Neural progenitor cell (in vitro differentiated cells): ENCODE measurements around the gene WBP2. TPM values are rescaled to one million over a fixed set of nuclear protein-coding genes. Genes with fewer than 3 reads are reported as not detected.

Source experiments
- DNase-seq: peaks from one replicate; pipeline ENCODE4 v3.0.0-alpha.2; 2016; ENCODE audit warnings: low spot score
- H2AFZ ChIP-seq: fragments of 200-600 bp; sonication (generic); replicated peaks from 2 replicates; pipeline ENCODE4 v1.6.1; 2016; ENCODE audit warnings: antibody characterized with exemption
- H3F3A ChIP-seq: fragments of 200-600 bp; sonication (generic); 2 replicates; pipeline ENCODE4 v1.6.1; 2016; ENCODE audit warnings: antibody characterized with exemption, low read depth
- H3K27ac ChIP-seq: fragments of 200-600 bp; sonication (generic); 2 replicates; pipeline ENCODE4 v1.5.1; 2016; ENCODE audit warnings: mild to moderate bottlenecking
- H3K27me3 ChIP-seq: fragments of 200-600 bp; sonication (generic); 2 replicates; pipeline ENCODE4 v1.6.1; 2016; ENCODE audit warnings: mild to moderate bottlenecking, moderate library complexity
- H3K36me3 ChIP-seq: fragments of 200-600 bp; sonication (generic); 2 replicates; pipeline ENCODE4 v1.5.1; 2016
- H3K4me1 ChIP-seq: fragments of 200-600 bp; sonication (generic); 2 replicates; pipeline ENCODE4 v1.6.1; 2016; ENCODE audit warnings: mixed run types
- H3K4me2 ChIP-seq: fragments of 200-600 bp; sonication (generic); 2 replicates; pipeline ENCODE4 v1.6.1; 2016
- H3K4me3 ChIP-seq: fragments of 200-600 bp; sonication (generic); 2 replicates; pipeline ENCODE4 v1.5.1; 2016
- H3K79me2 ChIP-seq: fragments of 200-600 bp; sonication (generic); 2 replicates; pipeline ENCODE4 v1.6.1; 2016; ENCODE audit warnings: low read depth
- H3K9ac ChIP-seq: fragments of 200-600 bp; sonication (generic); 2 replicates; pipeline ENCODE4 v1.6.1; 2016
- H3K9me3 ChIP-seq: fragments of 200-600 bp; sonication (generic); 2 replicates; pipeline ENCODE4 v1.5.1; 2016; ENCODE audit warnings: low read depth
- H4K20me1 ChIP-seq: fragments of 200-600 bp; sonication (generic); 2 replicates; pipeline ENCODE4 v1.6.1; 2016; ENCODE audit warnings: low read depth
- H3K27ac Mint-ChIP-seq: 3 replicates; pipeline ENCODE4 v1.8.0; 2021; ENCODE audit warnings: mixed read lengths
- H3K27me3 Mint-ChIP-seq: 2 replicates; pipeline ENCODE4 v1.8.0; 2022; ENCODE audit warnings: low read depth, mild to moderate bottlenecking, inconsistent platforms, moderate library complexity, mixed read lengths; ENCODE audit not compliant: insufficient read depth
- H3K36me3 Mint-ChIP-seq: 3 replicates; pipeline ENCODE4 v1.8.0; 2021; ENCODE audit warnings: mixed read lengths
- H3K4me1 Mint-ChIP-seq: 3 replicates; pipeline ENCODE4 v1.8.0; 2021; ENCODE audit warnings: mixed read lengths
- H3K4me3 Mint-ChIP-seq: 3 replicates; pipeline ENCODE4 v1.8.0; 2021; ENCODE audit warnings: mild to moderate bottlenecking, moderate library complexity, mixed read lengths
- H3K9me3 Mint-ChIP-seq: 3 replicates; pipeline ENCODE4 v1.8.0; 2020; ENCODE audit warnings: mixed read lengths
- CTCF ChIP-seq: fragments of 200-600 bp; sonication (generic); IDR thresholded peaks from 2 replicates; pipeline ENCODE4 v1.5.1; 2017; ENCODE audit warnings: antibody characterized with exemption, mild to moderate bottlenecking
- EZH2 ChIP-seq: fragments of 200-600 bp; sonication (generic); IDR thresholded peaks from 2 replicates; pipeline ENCODE4 v1.6.1; 2017; ENCODE audit warnings: antibody characterized with exemption, mild to moderate bottlenecking, moderate library complexity
- EZH2phosphoT487 ChIP-seq: fragments of 200-600 bp; sonication (generic); IDR thresholded peaks from 2 replicates; pipeline ENCODE4 v1.6.1; 2017; ENCODE audit warnings: antibody characterized with exemption
- total RNA-seq: library from RNA; depleted of rRNA; stranded (reverse); fragments of >200 nt; gene quantifications from 2 replicates; pipeline ENCODE4 v1.2.3, GENCODE V29; 2015; ENCODE audit warnings: low replicate concordance

Gene WBP2
- total RNA-seq, 1 donor from 2014 or later = 20.9 TPM

DNA sequence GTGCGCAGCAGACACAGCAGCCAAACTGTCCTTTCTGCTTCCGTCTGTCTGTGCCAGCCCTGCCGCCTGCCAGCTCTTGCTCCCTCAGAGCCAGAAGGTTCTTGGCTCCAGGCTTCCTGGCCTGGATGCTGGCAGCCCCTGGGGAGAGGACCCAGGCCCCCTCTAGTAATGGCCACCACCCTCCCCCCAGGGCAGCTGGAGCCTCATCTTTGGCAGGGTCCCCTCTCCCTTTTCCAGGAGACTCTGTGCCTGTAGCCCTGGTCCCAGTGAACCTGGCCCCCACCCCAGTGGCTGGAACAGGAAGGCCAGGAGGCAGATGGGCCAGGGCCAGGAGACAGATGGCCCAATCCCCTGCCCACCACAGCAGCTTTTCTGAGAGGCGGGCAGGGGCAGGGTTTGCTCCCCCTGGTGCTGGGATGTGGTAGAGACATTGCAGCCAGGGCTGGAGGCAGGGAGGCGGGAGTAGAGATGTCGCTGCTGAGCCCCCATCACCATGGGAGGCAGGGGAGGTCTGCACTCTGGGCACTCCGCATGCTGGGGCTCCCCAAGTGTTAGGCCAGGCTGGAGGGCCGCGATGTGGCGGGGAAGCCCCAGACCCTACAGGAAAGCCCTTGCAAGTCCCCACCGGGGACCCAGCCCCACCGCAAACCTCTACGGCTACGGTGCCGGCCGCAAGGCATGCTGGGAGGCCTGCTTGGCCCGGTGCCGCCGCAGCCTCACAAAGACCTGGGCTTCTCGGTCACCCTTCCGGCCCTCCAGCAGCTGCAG, 27.6 kb downstream of the WBP2 start:
- Histone ChIP-seq H3K27me3 (no peaks in the 10 kb centered on the region), H3K4me2 (peak overlapping the region; percentile 70), H3K4me3 (peak overlapping the region; percentile 37), H3F3A (peaks cover 21% of the 10 kb centered on the region), H3K9me3 (no peaks in the 10 kb centered on the region), H3K36me3 (no peaks in the 10 kb centered on the region), H3K27ac (peak overlapping the region; percentile 83), H4K20me1 (no peaks in the 10 kb centered on the region), H3K9ac (no peak overlapping the region), H3K79me2 (no peaks in the 10 kb centered on the region), H2AFZ (peak overlapping the region; percentile 95), H3K4me1 (peaks cover 19% of the 10 kb centered on the region)
- H3K27ac Mint-ChIP-seq = peak overlapping the region; percentile 66
- H3K4me1 Mint-ChIP-seq = peaks cover 19% of the 10 kb centered on the region
- H3K9me3 Mint-ChIP-seq = no peaks in the 10 kb centered on the region
- TF ChIP-seq CTCF (peak; percentile 76), EZH2 (no peak)
- peak overlapping the region; percentile 50 for H3K4me3 Mint-ChIP-seq
- H3K27me3 Mint-ChIP-seq = peaks cover 7% of the 10 kb centered on the region
- peaks cover 3% of the 10 kb centered on the region for H3K36me3 Mint-ChIP-seq
- peak; percentile 87 for DNase-seq

DNA sequence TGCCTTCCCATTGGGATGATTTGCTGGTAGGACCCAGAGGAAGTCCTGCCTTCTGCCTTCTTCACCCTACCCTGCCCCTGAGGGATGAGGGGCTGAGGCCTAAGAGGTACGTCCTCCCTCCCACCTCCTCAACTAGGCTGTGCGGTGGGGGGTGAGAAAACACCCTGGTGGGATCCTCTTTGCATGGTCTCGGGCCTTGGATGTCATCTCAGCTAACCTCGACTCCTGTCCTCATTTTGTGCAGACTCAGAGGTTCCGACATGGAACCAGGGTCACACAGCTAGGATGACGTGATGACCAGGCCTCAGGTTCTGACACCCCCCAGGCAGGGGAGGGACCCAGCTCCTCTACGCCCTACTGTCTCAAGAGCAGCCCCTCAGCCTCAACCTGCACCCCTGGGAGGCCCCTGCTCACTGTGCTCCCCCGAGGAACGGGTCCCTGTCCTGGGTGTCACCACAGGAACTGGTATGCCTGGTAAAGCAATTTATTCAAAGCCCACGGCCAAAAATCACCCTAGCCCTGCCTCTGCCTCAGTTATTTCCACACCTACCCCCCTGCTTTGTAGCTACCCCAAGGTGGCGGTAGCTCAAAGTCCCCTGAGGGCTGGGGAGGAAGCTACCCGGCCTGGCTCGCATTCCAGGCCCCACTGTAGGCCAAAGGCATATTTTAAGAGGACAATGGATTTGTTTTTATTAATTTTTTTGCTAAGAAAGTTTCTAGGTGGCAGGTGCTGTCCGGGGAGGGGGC, 28.4 kb downstream of the WBP2 start:
- H3K27ac ChIP-seq = peak overlapping the region; percentile 83
- TF ChIP-seq CTCF (no peak), EZH2 (no peak), EZH2phosphoT487 (no peak)

DNA sequence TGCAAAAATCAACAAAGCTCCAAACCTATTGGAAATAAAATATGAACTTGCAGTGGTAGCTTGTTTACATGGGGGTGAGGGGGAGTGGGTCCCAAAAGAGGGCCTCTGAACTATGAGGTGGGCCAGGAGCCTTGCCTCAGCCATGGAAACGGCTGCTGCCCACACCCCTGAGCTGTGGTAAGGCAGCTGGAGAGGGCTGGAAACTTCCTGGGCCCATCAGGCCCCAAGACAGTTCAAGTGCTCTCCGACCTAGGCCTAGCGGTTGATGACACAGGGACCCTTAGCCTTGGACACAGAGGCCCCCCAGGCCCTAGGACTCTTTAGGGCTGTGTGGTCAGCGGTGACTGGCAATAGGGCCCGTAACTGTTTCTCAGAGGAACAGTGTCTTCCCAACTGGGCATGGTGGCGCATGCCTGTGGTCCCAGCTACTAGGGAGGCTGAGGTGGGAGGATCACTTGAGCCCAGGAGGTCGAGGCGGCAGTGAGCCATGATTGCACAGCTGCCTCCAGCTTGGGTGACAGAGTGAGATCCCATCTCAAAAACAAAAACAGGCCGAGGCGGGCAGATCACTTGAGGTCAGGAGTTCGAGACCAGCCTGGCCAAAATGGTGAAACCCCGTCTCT, 29.3 kb downstream of the WBP2 start:
- Histone ChIP-seq H3K4me3 (no peak overlapping the region), H2AFZ (no peak overlapping the region), H4K20me1 (no peaks in the 10 kb centered on the region), H3K27ac (peak overlapping the region; percentile 20), H3K4me1 (peaks cover 19% of the 10 kb centered on the region), H3K4me2 (no peak overlapping the region), H3K27me3 (no peaks in the 10 kb centered on the region), H3F3A (peaks cover 21% of the 10 kb centered on the region), H3K36me3 (no peaks in the 10 kb centered on the region), H3K9ac (no peak overlapping the region), H3K9me3 (no peaks in the 10 kb centered on the region), H3K79me2 (no peaks in the 10 kb centered on the region)
- no peaks in the 10 kb centered on the region for H3K9me3 Mint-ChIP-seq
- DNase-seq = no peak
- peaks cover 14% of the 10 kb centered on the region for H3K4me1 Mint-ChIP-seq
- H3K4me3 Mint-ChIP-seq = no peak overlapping the region
- H3K36me3 Mint-ChIP-seq = peaks cover 9% of the 10 kb centered on the region
- no peak overlapping the region for H3K27ac Mint-ChIP-seq
- H3K27me3 Mint-ChIP-seq = peaks cover 7% of the 10 kb centered on the region
- no peak for TF ChIP-seq CTCF
- TF ChIP-seq EZH2 = no peak
- TF ChIP-seq EZH2phosphoT487 = no peak

More for the DNA sequence above, 28.4 kb downstream of the WBP2 start:
- Histone ChIP-seq H3K79me2 (no peaks in the 10 kb centered on the region), H4K20me1 (no peaks in the 10 kb centered on the region), H3F3A (peaks cover 21% of the 10 kb centered on the region), H3K9ac (no peak overlapping the region), H3K9me3 (no peaks in the 10 kb centered on the region), H3K36me3 (no peaks in the 10 kb centered on the region), H3K4me3 (no peak overlapping the region), H3K4me2 (peak overlapping the region; percentile 70), H2AFZ (no peak overlapping the region), H3K4me1 (peaks cover 19% of the 10 kb centered on the region), H3K27me3 (no peaks in the 10 kb centered on the region)
- no peak overlapping the region for H3K4me3 Mint-ChIP-seq
- H3K4me1 Mint-ChIP-seq = peaks cover 14% of the 10 kb centered on the region
- H3K27me3 Mint-ChIP-seq = peaks cover 9% of the 10 kb centered on the region
- H3K9me3 Mint-ChIP-seq = no peaks in the 10 kb centered on the region
- DNase-seq = no peak
- no peak overlapping the region for H3K27ac Mint-ChIP-seq
- peaks cover 3% of the 10 kb centered on the region for H3K36me3 Mint-ChIP-seq
